Measurements from ENCODE around the gene FNTB. TPM values are rescaled to one million over a fixed set of nuclear protein-coding genes. Genes with fewer than 3 reads are reported as not detected.

Gene FNTB
- total RNA-seq, 1 experiment from 2014 or later, result 20.7 TPM

- no peaks in the 10 kb centered on the region for H3K79me2 ChIP-seq (ENCODE audit: insufficient read depth, low read length)
- no peaks in the 10 kb centered on the region for H3K27me3 Mint-ChIP-seq (ENCODE audit: low read depth)
Observed at GRCh38 chr14:65034021-65034420, 47.3 kb downstream of the FNTB start.

More at GRCh38 chr14:65034021-65034420, 47.3 kb downstream of the FNTB start:
- Histone ChIP-seq H3T11ph (ENCODE audit: low read length) (no peak overlapping the region), H3K56ac (ENCODE audit: insufficient read length, low read depth, low read length) (no peak overlapping the region), H2BK12ac (ENCODE audit: insufficient read length, low read depth, low read length) (no peak overlapping the region), H3K14ac (ENCODE audit: insufficient read depth, low read length) (no peak overlapping the region), H3K18ac (ENCODE audit: insufficient read length, low read depth, low read length) (no peak overlapping the region), H2BK20ac (ENCODE audit: low read depth, low read length, poor library complexity, severe bottlenecking) (no peak overlapping the region), H3K23me2 (ENCODE audit: insufficient read length, low read depth, low read length, poor library complexity, severe bottlenecking) (no peaks in the 10 kb centered on the region), H2AK5ac (ENCODE audit: insufficient read length, low read length) (no peak overlapping the region), H2AFZ (ENCODE audit: low read length) (no peak overlapping the region), H3K9ac (ENCODE audit: extremely low read depth, insufficient read length, low read length) (no peak overlapping the region), H4K5ac (ENCODE audit: insufficient read length, low read depth, low read length) (no peak overlapping the region), H3K4ac (ENCODE audit: low read depth, low read length) (no peak overlapping the region), H4K8ac (replicated peaks; ENCODE audit: insufficient read length, low read depth, low read length) (no peak overlapping the region), H3K27me3 (ENCODE audit: insufficient read depth, low read length) (no peaks in the 10 kb centered on the region), H3K27ac (ENCODE audit: insufficient read length, low read depth, low read length) (no peak overlapping the region), H3K23ac (ENCODE audit: insufficient read length, low read depth, low read length) (no peak overlapping the region), H4K91ac (ENCODE audit: insufficient read length, low read depth, low read length) (no peak overlapping the region), H2BK5ac (ENCODE audit: insufficient read length, low read length) (no peak overlapping the region), H3K79me1 (ENCODE audit: insufficient read depth, low read depth, low read length, poor library complexity, severe bottlenecking) (no peaks in the 10 kb centered on the region), H3K4me2 (ENCODE audit: insufficient read depth, insufficient read length, low read length) (no peak overlapping the region), H3K9me3 (ENCODE audit: control insufficient read depth, low read depth, low read length) (no peaks in the 10 kb centered on the region), H3K4me1 (ENCODE audit: insufficient read depth, low read length) (no peaks in the 10 kb centered on the region), H4K20me1 (ENCODE audit: control insufficient read depth, insufficient read depth, insufficient read length) (no peaks in the 10 kb centered on the region), H2BK120ac (ENCODE audit: low read depth, low read length, poor library complexity, severe bottlenecking) (no peak overlapping the region), H2BK15ac (ENCODE audit: low read depth, low read length) (no peak overlapping the region)
- Mint-ChIP-seq H3K9me3 (no peaks in the 10 kb centered on the region), H3K4me3 (no peak overlapping the region), H3K27ac (no peak overlapping the region; a peak in 1 of 7 replicates), H3K4me1 (no peaks in the 10 kb centered on the region), H3K36me3 (ENCODE audit: insufficient read depth in 1 of 3, low read depth in 3 of 3) (peaks cover 6 to 37% (median 32%) of the 10 kb centered on the region in 3 experiments)
- DNase-seq, result no peak
- no CpG with 5 or more reads among the region's 4 CpGs for WGBS (ENCODE audit: extremely low coverage, insufficient read length, low lambda C conversion rate)
- no peak for TF ChIP-seq CTCF (conservative IDR thresholded peaks at IDR 0.05)

Data from H9 (cell line).